Motor neuron (in vitro differentiated cells): ENCODE data around the gene ZNF429. TPM values are rescaled to one million over a fixed set of nuclear protein-coding genes. Genes with fewer than 3 reads are reported as not detected.
"Not testable (repeated sequence)": the region's sequence is repeated elsewhere in the genome, so short reads cannot be mapped to it uniquely, and the experiment has no call there.

Experiments
- ATAC-seq, 8 experiments: fragments of 200-7000 bp; cut with Tn5 transposase; replicated peaks in 6 of 8; 2 replicates each; pipeline ENCODE4 v1.8.0; 2021; ENCODE audit warnings: mild to moderate bottlenecking in 8 of 8, moderate library complexity in 8 of 8
- H3K27ac ChIP-seq, 2 donors: fragments of 250-450 bp; sonication (Bioruptor Pico); 2 replicates each; pipeline ENCODE4 v1.9.0; 2021; ENCODE audit warnings: antibody characterized with exemption in 2 of 2, mild to moderate bottlenecking in 2 of 2, moderate library complexity in 1 of 2
- H3K4me1 ChIP-seq, 2 donors: fragments of 250-450 bp; sonication (Bioruptor Pico); replicated peaks in 1 of 2; 2 replicates each; pipeline ENCODE4 v1.6.1; 2021; ENCODE audit warnings: antibody characterized with exemption in 2 of 2, mild to moderate bottlenecking in 2 of 2, moderate library complexity in 1 of 2
- H3K4me3 ChIP-seq, 5 donors: fragments of 250-450 bp; sonication (Bioruptor Pico); 2 replicates each; pipeline ENCODE4 v1.9.0; 2021; ENCODE audit warnings: antibody characterized with exemption in 5 of 5, mild to moderate bottlenecking in 5 of 5, moderate library complexity in 4 of 5
- WGBS, 10 experiments: fragments of 450-650 bp; shearing (Covaris generic); methylation state at CpG; one replicate each; pipeline ENCODE4 v1.0.0; 2022; 5-methylcytosine and 5-hydroxymethylcytosine counted together
- in situ Hi-C, 9 experiments: fragments of 400-800 bp; cut with MboI; loops; one replicate each; pipeline ENCODE4 v1.15.0; 2021; ENCODE audit warnings: low sequenced_read_pairs in 9 of 9, low pct_unique_long_range_greater_than_20kb in 2 of 9; ENCODE audit not compliant: unreplicated experiment in 9 of 9
- total RNA-seq, 8 experiments: library from RNA; unstranded; fragments of 300-600 nt; gene quantifications; 2 replicates each; pipeline versions ENCODE4 v1.2.3 to v1.2.4, GENCODE V29; 2022

The ZNF429 gene
- 10 to 100 TPM in 4 of 8 experiments, 1 to 10 TPM in 4; 2.6 to 18.6 (median 10.4) TPM for total RNA-seq

GRCh38 chr19:21505459-21506451 is at the start of gene ZNF429:
TSS of gene ZNF429 (plus strand) at chr19:21505602. CDS start at chr19:21505772, 170 bp downstream.
- peaks cover 2 to 7% of the 10 kb centered on the region in 2 donors for H3K4me1 ChIP-seq
- in situ Hi-C loops, result no loop called here
- H3K27ac ChIP-seq, result peak within 1 kb of the TSS; percentile 91
- H3K4me3 ChIP-seq, result peak within 1 kb of the TSS; percentile 47 to 100 (median 71)
- ATAC-seq, result peak; percentile 96 to 100 (median 99)
- WGBS, 10 experiments, result 0 to 46% (median 13%) methylated on average over 3 to 18 of the region's 43 CpGs; no CpG with 5 or more reads in 1 of the 10 experiments

- H3K4me1 ChIP-seq, result no peaks in the 10 kb centered on the region
- ATAC-seq, result no peak
- no peak overlapping the region for H3K27ac ChIP-seq
- in situ Hi-C loops, result no loop called here
- no peak overlapping the region for H3K4me3 ChIP-seq
Observed at GRCh38 chr19:21460686-21461085, 44.7 kb upstream of the ZNF429 start.

- H3K4me1 ChIP-seq, result no peaks in the 10 kb centered on the region
- WGBS, 10 experiments, result 39 to 98% (median 70%) methylated on average over 1 to 13 of the region's 16 CpGs
- ATAC-seq, result no peak
- in situ Hi-C loops, result no loop called here
- no peak overlapping the region for H3K27ac ChIP-seq
- no peak overlapping the region for H3K4me3 ChIP-seq
Observed at GRCh38 chr19:21462540-21462939, 42.9 kb upstream of the ZNF429 start.

- in situ Hi-C loops, result no loop called here
- Histone ChIP-seq H3K4me1 (no peaks in the 10 kb centered on the region), H3K27ac (peak overlapping the region in 1 of 2 donors; percentile 15), H3K4me3 (peak overlapping the region; percentile 17 to 61 (median 44))
- 10 to 83% (median 43%) methylated on average over 2 to 13 of the region's 38 CpGs; no CpG with 5 or more reads in 4 of the 10 experiments for WGBS, 10 experiments
- ATAC-seq, result peak in 5 of 8 experiments; percentile 53 to 100 (median 98)
Observed at GRCh38 chr19:21463449-21464105, 41.8 kb upstream of the ZNF429 start.

GRCh38 chr19:21466627-21467026 is 38.8 kb upstream of the ZNF429 start:
- in situ Hi-C loops, result no loop called here
- ATAC-seq, result no peak
- 40 to 100% (median 95%) methylated on average over 1 to 2 of the region's 8 CpGs; no CpG with 5 or more reads in 6 of the 10 experiments for WGBS, 10 experiments
- no peak overlapping the region for H3K27ac ChIP-seq
- H3K4me1 ChIP-seq, result no peaks in the 10 kb centered on the region
- H3K4me3 ChIP-seq, result no peak overlapping the region

- Histone ChIP-seq H3K4me3 (no peak overlapping the region), H3K4me1 (no peaks in the 10 kb centered on the region), H3K27ac (no peak overlapping the region)
- ATAC-seq, result no peak
- WGBS, 10 experiments, result 57 to 100% (median 80%) methylated on average over 1 to 5 of the region's 5 CpGs; no CpG with 5 or more reads in 5 of the 10 experiments
- in situ Hi-C loops, result no loop called here
Observed at GRCh38 chr19:21468791-21469190, 36.6 kb upstream of the ZNF429 start.

GRCh38 chr19:21472507-21472906 is 32.9 kb upstream of the ZNF429 start:
- Histone ChIP-seq H3K27ac (no peak overlapping the region), H3K4me3 (no peak overlapping the region), H3K4me1 (no peaks in the 10 kb centered on the region)
- ATAC-seq, result no peak
- in situ Hi-C loops, result no loop called here

- peak in 5 of 8 experiments; percentile 71 to 100 (median 87) for ATAC-seq
- peak overlapping the region in 2 of 5 donors; percentile 41 to 44 for H3K4me3 ChIP-seq
- 0 to 97% (median 38%) methylated on average over 1 to 16 of the region's 37 CpGs; no CpG with 5 or more reads in 2 of the 10 experiments for WGBS, 10 experiments
- H3K27ac ChIP-seq, result no peak overlapping the region
- in situ Hi-C loops, result loop anchor here in 1 of 9 experiments (25.0 kb wide), 1 partner anchor 262 kb away; no protein-coding TSS in a partner anchor
- H3K4me1 ChIP-seq, result no peaks in the 10 kb centered on the region
Observed at GRCh38 chr19:21474671-21475181, 30.7 kb upstream of the ZNF429 start.

GRCh38 chr19:21482361-21482760 is 23.0 kb upstream of the ZNF429 start:
- ATAC-seq, result not testable (repeated sequence)
- in situ Hi-C loops, result loop anchor here in 1 of 9 experiments (25.0 kb wide), 1 partner anchor 270 kb away; no protein-coding TSS in a partner anchor
- 74 to 100% (median 86%) methylated on average over 1 to 14 of the region's 14 CpGs for WGBS, 10 experiments

GRCh38 chr19:21482863-21483276 is 22.5 kb upstream of the ZNF429 start:
- Histone ChIP-seq H3K4me3 (no peak overlapping the region), H3K27ac (no peak overlapping the region), H3K4me1 (no peaks in the 10 kb centered on the region)
- 40 to 80% (median 61%) methylated on average over 1 to 12 of the region's 18 CpGs; no CpG with 5 or more reads in 3 of the 10 experiments for WGBS, 10 experiments
- peak in 4 of 8 experiments; percentile 39 to 63 (median 43) for ATAC-seq
- in situ Hi-C loops, result loop anchor here in 1 of 9 experiments (25.0 kb wide), 1 partner anchor 271 kb away; no protein-coding TSS in a partner anchor

More at GRCh38 chr19:21482361-21482760, 23.0 kb upstream of the ZNF429 start:
- not testable (repeated sequence) for H3K27ac ChIP-seq, H3K4me1 ChIP-seq, H3K4me3 ChIP-seq

- ATAC-seq, result peak in 1 of 8 experiments; percentile 29
- H3K4me3 ChIP-seq, result no peak overlapping the region
- WGBS, 10 experiments, result 80 to 100% methylated on average over 2 to 5 of the region's 43 CpGs; no CpG with 5 or more reads in 8 of the 10 experiments
- H3K4me1 ChIP-seq, result no peaks in the 10 kb centered on the region
- in situ Hi-C loops, result loop anchor here in 1 of 9 experiments (25.0 kb wide), 1 partner anchor 271 kb away; no protein-coding TSS in a partner anchor
- H3K27ac ChIP-seq, result no peak overlapping the region
Observed at GRCh38 chr19:21483589-21484170, 21.7 kb upstream of the ZNF429 start.

GRCh38 chr19:21484631-21485030 is 20.8 kb upstream of the ZNF429 start:
- Histone ChIP-seq H3K27ac (no peak overlapping the region), H3K4me3 (no peak overlapping the region), H3K4me1 (no peaks in the 10 kb centered on the region)
- no peak for ATAC-seq
- in situ Hi-C loops, result loop anchor here in 1 of 9 experiments (25.0 kb wide), 1 partner anchor 272 kb away; no protein-coding TSS in a partner anchor
- 33 to 100% (median 49%) methylated on average over 1 to 4 of the region's 5 CpGs; no CpG with 5 or more reads in 1 of the 10 experiments for WGBS, 10 experiments
